RWPE2 (cell line): Measurements from ENCODE around the gene IDUA.

ENCODE experiments used
- ATAC-seq: fragments of 200-7000 bp; cut with Tn5 transposase; 3 replicates; pipeline ENCODE4 v1.9.1; 2021; ENCODE audit warnings: low read depth
- DNase-seq: peaks from one replicate; pipeline ENCODE4 v3.0.0-alpha.2; 2020; ENCODE audit warnings: low spot score
- H3K27ac ChIP-seq: fragments of 450-650 bp; 2 replicates; pipeline ENCODE4 v1.5.1; 2017; ENCODE audit warnings: mild to moderate bottlenecking; ENCODE audit not compliant: poor library complexity, severe bottlenecking
- H3K27me3 ChIP-seq: fragments of 250-450 bp; sonication (Bioruptor Pico); 2 replicates; pipeline ENCODE4 v1.5.1; 2021; ENCODE audit warnings: mild to moderate bottlenecking, moderate library complexity; ENCODE audit not compliant: insufficient read depth, poor library complexity, severe bottlenecking
- H3K36me3 ChIP-seq: fragments of 250-450 bp; sonication (Bioruptor Pico); 2 replicates; pipeline ENCODE4 v1.5.1; 2020; ENCODE audit warnings: low read depth, mild to moderate bottlenecking, moderate library complexity
- H3K4me1 ChIP-seq: fragments of 250-450 bp; sonication (Bioruptor Pico); 2 replicates; pipeline ENCODE4 v1.5.1; 2021; ENCODE audit warnings: mild to moderate bottlenecking, moderate library complexity; ENCODE audit not compliant: insufficient read depth, poor library complexity, severe bottlenecking
- H3K4me3 ChIP-seq: fragments of 250-450 bp; sonication (Bioruptor Pico); 2 replicates; pipeline ENCODE4 v1.5.1; 2021; ENCODE audit warnings: mild to moderate bottlenecking, moderate library complexity; ENCODE audit not compliant: severe bottlenecking
- H3K9me3 ChIP-seq: fragments of 250-450 bp; sonication (Bioruptor Pico); 2 replicates; pipeline ENCODE4 v1.5.1; 2021; ENCODE audit warnings: mild to moderate bottlenecking, moderate library complexity; ENCODE audit not compliant: severe bottlenecking
- CTCF ChIP-seq: fragments of 450-650 bp; IDR thresholded peaks from one replicate; pipeline ENCODE4 v1.5.1; 2017; ENCODE audit warnings: mild to moderate bottlenecking, moderate library complexity; ENCODE audit not compliant: poor library complexity, severe bottlenecking

The IDUA gene

DNA sequence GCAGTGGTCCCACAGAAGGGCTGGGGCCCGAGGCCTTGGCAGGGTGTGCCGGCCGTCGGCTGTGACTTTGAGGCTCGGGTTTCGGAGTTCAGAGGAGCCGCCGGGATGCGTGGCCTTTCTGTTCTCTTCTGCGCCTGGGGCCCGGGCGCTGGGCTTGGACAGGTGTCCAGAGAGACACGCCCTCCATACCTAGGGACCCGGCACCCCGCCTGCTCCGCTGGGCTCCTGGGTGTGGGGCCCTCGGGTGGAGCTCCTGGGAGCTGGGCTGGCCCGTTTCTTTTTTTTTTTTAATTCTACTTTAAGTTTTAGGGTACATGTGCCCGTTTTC is 35.9 kb downstream of the IDUA start:
- no peak overlapping the region for H3K4me3 ChIP-seq

DNA sequence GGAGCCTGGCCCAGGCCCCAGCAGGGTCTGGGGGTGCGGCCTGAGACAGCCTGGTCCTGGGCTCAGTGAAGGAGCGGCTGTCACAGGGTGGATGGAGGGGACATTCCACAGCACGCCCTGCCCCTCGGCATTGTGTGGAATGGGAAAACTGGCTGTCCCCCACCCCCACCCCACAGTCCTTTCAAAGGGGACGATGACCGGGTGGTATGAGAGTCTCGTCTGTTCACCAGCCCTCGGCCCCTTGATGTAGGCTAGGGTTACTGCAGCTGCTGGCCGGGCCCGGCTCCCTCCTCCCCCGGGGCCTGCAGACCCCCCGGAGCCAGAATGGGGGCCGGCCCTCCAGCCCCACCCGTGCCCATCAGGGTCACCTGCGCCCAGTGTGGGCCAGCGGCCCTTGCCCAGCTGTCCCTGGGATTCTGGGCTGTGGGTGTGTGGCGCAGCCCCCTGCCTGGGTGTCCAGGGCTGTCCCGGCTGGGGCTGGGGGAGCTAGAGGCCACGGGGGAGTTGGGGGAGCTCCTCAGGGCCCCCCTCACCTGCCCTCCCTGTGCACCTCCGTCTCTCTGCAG is 36.3 kb downstream of the IDUA start:
- DNase-seq (no peak), ATAC-seq (no peak)
- Histone ChIP-seq H3K36me3 (0 out of 2 replicates have a peak, but pooled peaks cover 4% of the 10 kb centered on the region), H3K4me3 (no peak overlapping the region), H3K27me3 (no peaks in the 10 kb centered on the region), H3K9me3 (no peaks in the 10 kb centered on the region), H3K27ac (no peak overlapping the region), H3K4me1 (no peaks in the 10 kb centered on the region)
- no peak for TF ChIP-seq CTCF

More for the DNA sequence above, 35.9 kb downstream of the IDUA start:
- no peaks in the 10 kb centered on the region for H3K4me1 ChIP-seq
- no peaks in the 10 kb centered on the region for H3K9me3 ChIP-seq
- TF ChIP-seq CTCF = no peak
- H3K27ac ChIP-seq = no peak overlapping the region
- ATAC-seq (no peak), DNase-seq (no peak)
- H3K36me3 ChIP-seq = 0 out of 2 replicates have a peak, but pooled peaks cover 4% of the 10 kb centered on the region
- no peaks in the 10 kb centered on the region for H3K27me3 ChIP-seq

DNA sequence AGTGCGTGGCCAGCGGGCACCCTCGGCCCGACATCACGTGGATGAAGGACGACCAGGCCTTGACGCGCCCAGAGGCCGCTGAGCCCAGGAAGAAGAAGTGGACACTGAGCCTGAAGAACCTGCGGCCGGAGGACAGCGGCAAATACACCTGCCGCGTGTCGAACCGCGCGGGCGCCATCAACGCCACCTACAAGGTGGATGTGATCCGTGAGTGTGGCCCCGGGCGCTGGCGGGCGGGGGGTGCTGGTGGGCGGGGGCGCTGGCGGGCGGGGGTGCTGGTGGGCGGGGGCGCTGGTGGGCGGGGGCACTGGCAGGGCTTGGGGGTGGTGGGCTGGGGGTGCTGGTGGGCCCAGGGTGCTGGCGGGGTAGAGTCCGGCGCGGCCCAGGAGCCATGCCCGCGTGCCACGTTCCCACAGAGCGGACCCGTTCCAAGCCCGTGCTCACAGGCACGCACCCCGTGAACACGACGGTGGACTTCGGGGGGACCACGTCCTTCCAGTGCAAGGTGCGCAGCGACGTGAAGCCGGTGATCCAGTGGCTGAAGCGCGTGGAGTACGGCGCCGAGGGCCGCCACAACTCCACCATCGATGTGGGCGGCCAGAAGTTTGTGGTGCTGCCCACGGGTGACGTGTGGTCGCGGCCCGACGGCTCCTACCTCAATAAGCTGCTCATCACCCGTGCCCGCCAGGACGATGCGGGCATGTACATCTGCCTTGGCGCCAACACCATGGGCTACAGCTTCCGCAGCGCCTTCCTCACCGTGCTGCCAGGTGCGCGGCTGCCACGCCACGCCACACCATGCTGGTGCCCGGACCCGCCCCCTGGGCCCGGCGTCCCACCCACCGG is 37.3 kb downstream of the IDUA start:
- no peak for ATAC-seq
- no peaks in the 10 kb centered on the region for H3K4me1 ChIP-seq
- H3K9me3 ChIP-seq = no peaks in the 10 kb centered on the region
- TF ChIP-seq CTCF = no peak
- no peaks in the 10 kb centered on the region for H3K27me3 ChIP-seq
- no peak overlapping the region for H3K4me3 ChIP-seq
- 0 out of 2 replicates have a peak, but pooled peaks cover 4% of the 10 kb centered on the region for H3K36me3 ChIP-seq
- H3K27ac ChIP-seq = no peak overlapping the region
- no peak for DNase-seq

DNA sequence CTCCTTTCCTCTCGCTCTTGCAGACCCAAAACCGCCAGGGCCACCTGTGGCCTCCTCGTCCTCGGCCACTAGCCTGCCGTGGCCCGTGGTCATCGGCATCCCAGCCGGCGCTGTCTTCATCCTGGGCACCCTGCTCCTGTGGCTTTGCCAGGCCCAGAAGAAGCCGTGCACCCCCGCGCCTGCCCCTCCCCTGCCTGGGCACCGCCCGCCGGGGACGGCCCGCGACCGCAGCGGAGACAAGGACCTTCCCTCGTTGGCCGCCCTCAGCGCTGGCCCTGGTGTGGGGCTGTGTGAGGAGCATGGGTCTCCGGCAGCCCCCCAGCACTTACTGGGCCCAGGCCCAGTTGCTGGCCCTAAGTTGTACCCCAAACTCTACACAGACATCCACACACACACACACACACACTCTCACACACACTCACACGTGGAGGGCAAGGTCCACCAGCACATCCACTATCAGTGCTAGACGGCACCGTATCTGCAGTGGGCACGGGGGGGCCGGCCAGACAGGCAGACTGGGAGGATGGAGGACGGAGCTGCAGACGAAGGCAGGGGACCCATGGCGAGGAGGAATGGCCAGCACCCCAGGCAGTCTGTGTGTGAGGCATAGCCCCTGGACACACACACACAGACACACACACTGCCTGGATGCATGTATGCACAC is 38.2 kb downstream of the IDUA start:
- H3K27ac ChIP-seq = no peak overlapping the region
- DNase-seq = no peak
- H3K4me3 ChIP-seq = no peak overlapping the region
- no peak for ATAC-seq
- no peaks in the 10 kb centered on the region for H3K4me1 ChIP-seq
- no peaks in the 10 kb centered on the region for H3K9me3 ChIP-seq
- no peak for TF ChIP-seq CTCF
- H3K36me3 ChIP-seq = 0 out of 2 replicates have a peak, but pooled peaks cover 4% of the 10 kb centered on the region
- no peaks in the 10 kb centered on the region for H3K27me3 ChIP-seq
